Measurements from ENCODE around the gene MRTFA. TPM values are rescaled to one million over a fixed set of nuclear protein-coding genes. Genes with fewer than 3 reads are reported as not detected.

The MRTFA gene
- total RNA-seq, 1 experiment from 2014 or later: 44.7 TPM

DNA sequence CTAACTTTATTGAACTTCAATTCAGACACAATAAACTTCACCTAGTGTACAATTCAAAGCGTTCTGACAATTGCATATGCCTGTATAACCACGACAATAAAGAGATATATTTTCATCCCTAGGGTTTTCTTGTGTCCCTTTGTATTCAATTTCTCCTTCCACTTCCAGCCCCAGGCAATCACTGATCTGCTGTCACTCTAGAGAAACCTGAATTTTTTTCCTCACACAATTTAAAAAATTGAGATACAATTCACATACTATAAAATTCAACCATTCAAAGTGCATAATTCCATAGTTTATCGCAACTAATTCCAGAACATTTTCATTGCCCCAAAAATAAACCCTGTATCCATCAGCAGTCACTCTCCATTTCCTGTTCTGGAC lies 116.6 kb downstream of the MRTFA start:
- H3K9me2 ChIP-seq (ENCODE audit: insufficient read depth): no peaks in the 10 kb centered on the region
- TF ChIP-seq EZH2 (IDR thresholded peaks at IDR 0.05; ENCODE audit: low read depth): no peak
- TF ChIP-seq, protein P1, sequence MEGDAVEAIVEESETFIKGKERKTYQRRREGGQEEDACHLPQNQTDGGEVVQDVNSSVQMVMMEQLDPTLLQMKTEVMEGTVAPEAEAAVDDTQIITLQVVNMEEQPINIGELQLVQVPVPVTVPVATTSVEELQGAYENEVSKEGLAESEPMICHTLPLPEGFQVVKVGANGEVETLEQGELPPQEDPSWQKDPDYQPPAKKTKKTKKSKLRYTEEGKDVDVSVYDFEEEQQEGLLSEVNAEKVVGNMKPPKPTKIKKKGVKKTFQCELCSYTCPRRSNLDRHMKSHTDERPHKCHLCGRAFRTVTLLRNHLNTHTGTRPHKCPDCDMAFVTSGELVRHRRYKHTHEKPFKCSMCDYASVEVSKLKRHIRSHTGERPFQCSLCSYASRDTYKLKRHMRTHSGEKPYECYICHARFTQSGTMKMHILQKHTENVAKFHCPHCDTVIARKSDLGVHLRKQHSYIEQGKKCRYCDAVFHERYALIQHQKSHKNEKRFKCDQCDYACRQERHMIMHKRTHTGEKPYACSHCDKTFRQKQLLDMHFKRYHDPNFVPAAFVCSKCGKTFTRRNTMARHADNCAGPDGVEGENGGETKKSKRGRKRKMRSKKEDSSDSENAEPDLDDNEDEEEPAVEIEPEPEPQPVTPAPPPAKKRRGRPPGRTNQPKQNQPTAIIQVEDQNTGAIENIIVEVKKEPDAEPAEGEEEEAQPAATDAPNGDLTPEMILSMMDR (conservative IDR thresholded peaks at IDR 0.05): no peak
- 0 out of 2 replicates have a peak, but pooled peaks cover 3% of the 10 kb centered on the region for H3K36me3 ChIP-seq (ENCODE audit: low read depth)
- no peak overlapping the region for H3K4me3 ChIP-seq
- no TSS peak for BruUV-seq (replicated peaks)
- H3K79me2 ChIP-seq (ENCODE audit: low read depth): peaks cover 27% of the 10 kb centered on the region
- H3K9me3 ChIP-seq (ENCODE audit: insufficient read depth, low read depth): no peaks in the 10 kb centered on the region; the same call in 1 of the 2 replicates
- CTCF ChIA-PET: no interaction called here
- intact Hi-C loops (cut with micrococcal nuclease; ENCODE audit: unreplicated experiment): no loop called here
- POLR2A ChIA-PET (ENCODE audit: unreplicated experiment): no interaction called here
- H3F3A ChIP-seq (ENCODE audit: insufficient read depth, low read depth): peaks cover 11% of the 10 kb centered on the region
- no peak for DNase-seq
- no peak overlapping the region for H3K27ac ChIP-seq
- H3K4me2 ChIP-seq: no peak overlapping the region
- no peak overlapping the region for H2AFZ ChIP-seq
- peaks cover 11% of the 10 kb centered on the region for H3K4me1 ChIP-seq (replicated peaks; ENCODE audit: insufficient read depth)
- H4K20me1 ChIP-seq (ENCODE audit: insufficient read depth): no peaks in the 10 kb centered on the region
- H3K27me3 ChIP-seq (ENCODE audit: insufficient read depth, low read depth): no peaks in the 10 kb centered on the region

DNA sequence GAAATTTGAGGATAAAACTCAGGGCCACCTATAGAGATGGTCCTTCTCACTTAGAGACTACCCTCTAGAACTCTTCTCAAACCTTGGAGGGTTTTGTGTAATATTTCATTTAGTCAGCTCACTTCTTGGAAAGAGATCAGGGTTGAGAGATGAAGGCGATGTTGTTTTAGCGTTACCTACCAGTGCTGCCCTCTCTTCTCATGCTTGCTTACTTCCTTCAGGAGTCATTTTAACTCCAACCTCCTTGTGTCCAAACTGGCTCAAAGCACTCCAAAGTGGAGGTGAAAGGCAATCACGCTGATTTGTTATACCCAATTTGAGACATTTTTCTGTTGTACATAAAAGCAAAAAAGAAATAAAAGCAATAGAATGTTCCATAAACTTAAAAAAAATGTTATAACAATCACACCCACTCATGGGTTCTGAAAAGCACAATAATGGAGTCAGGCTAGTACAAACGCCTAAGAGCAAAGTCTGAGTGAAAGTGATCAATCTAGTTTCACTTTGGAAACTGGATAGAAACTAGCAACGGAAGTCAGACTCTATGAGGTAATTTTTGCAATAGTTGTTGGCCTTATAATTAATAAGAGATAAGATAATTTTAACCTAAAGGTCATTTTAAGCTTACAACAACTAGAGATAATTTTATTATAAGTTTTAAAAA lies 117.1 kb downstream of the MRTFA start:
- ChIA-PET CTCF (interaction anchor here (0.7 kb wide), 1 partner anchor 28 kb away, joined by 8 read pairs; no protein-coding TSS in a partner anchor), POLR2A (ENCODE audit: unreplicated experiment) (no interaction called here)
- no peak overlapping the region for H3K4me3 ChIP-seq
- H3K4me1 ChIP-seq (replicated peaks; ENCODE audit: insufficient read depth): peaks cover 5% of the 10 kb centered on the region
- H3K27ac ChIP-seq: no peak overlapping the region
- no peak overlapping the region for H3K4me2 ChIP-seq
- no peaks in the 10 kb centered on the region for H3K27me3 ChIP-seq (ENCODE audit: insufficient read depth, low read depth)
- H3F3A ChIP-seq (ENCODE audit: insufficient read depth, low read depth): peaks cover 5% of the 10 kb centered on the region; the same call in 1 of the 2 replicates
- no peaks in the 10 kb centered on the region for H3K9me2 ChIP-seq (ENCODE audit: insufficient read depth)
- 0 out of 2 replicates have a peak, but pooled peaks cover 3% of the 10 kb centered on the region for H3K36me3 ChIP-seq (ENCODE audit: low read depth)
- no peak overlapping the region for H2AFZ ChIP-seq
- no peaks in the 10 kb centered on the region; the same call in 1 of the 2 replicates for H3K9me3 ChIP-seq (ENCODE audit: insufficient read depth, low read depth)
- no peaks in the 10 kb centered on the region for H4K20me1 ChIP-seq (ENCODE audit: insufficient read depth)
- no peak for DNase-seq
- H3K79me2 ChIP-seq (ENCODE audit: low read depth): peaks cover 30% of the 10 kb centered on the region
- BruUV-seq (replicated peaks): no TSS peak
- TF ChIP-seq EZH2 (IDR thresholded peaks at IDR 0.05; ENCODE audit: low read depth): no peak
- TF ChIP-seq, protein P1 (conservative IDR thresholded peaks at IDR 0.05): no peak
- intact Hi-C loops (cut with micrococcal nuclease; ENCODE audit: unreplicated experiment): no loop called here

DNA sequence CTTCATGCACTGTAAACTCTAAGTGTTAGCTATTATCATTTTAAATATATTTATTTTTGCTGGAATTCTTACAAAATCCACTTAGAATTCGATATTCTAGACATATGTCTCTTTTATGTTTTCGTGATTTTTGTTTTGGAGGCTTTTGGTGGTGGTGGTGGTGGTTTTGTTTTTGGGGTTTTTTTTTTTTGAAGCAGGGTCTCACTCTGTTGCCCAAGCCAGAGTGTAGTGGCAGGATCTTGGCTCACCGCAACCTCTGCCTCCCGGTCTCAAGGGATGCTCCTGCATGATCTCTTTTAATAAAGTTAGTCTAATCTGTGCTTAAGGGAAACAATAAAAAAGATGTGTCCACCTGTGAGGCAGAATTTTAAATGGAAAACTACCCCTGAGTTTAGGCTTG lies 117.7 kb downstream of the MRTFA start:
- no peak overlapping the region for H3K4me2 ChIP-seq
- intact Hi-C loops (cut with micrococcal nuclease; ENCODE audit: unreplicated experiment): no loop called here
- H3K27ac ChIP-seq: no peak overlapping the region
- H3K36me3 ChIP-seq (ENCODE audit: low read depth): 0 out of 2 replicates have a peak, but pooled peaks cover 3% of the 10 kb centered on the region
- no peaks in the 10 kb centered on the region for H3K9me2 ChIP-seq (ENCODE audit: insufficient read depth)
- H3F3A ChIP-seq (ENCODE audit: insufficient read depth, low read depth): peaks cover under 1% of the 10 kb centered on the region; the same call in 1 of the 2 replicates
- H3K79me2 ChIP-seq (ENCODE audit: low read depth): peaks cover 25% of the 10 kb centered on the region
- no peaks in the 10 kb centered on the region for H3K4me1 ChIP-seq (replicated peaks; ENCODE audit: insufficient read depth)
- BruUV-seq (replicated peaks): no TSS peak
- H3K4me3 ChIP-seq: no peak overlapping the region
- TF ChIP-seq EZH2 (IDR thresholded peaks at IDR 0.05; ENCODE audit: low read depth): no peak
- TF ChIP-seq, protein P1 (conservative IDR thresholded peaks at IDR 0.05): no peak
- H4K20me1 ChIP-seq (ENCODE audit: insufficient read depth): no peaks in the 10 kb centered on the region
- no peaks in the 10 kb centered on the region for H3K27me3 ChIP-seq (ENCODE audit: insufficient read depth, low read depth)
- DNase-seq: no peak
- H3K9me3 ChIP-seq (ENCODE audit: insufficient read depth, low read depth): no peaks in the 10 kb centered on the region
- ChIA-PET CTCF (interaction anchor here (0.7 kb wide), 1 partner anchor 27 kb away, joined by 8 read pairs; no protein-coding TSS in a partner anchor), POLR2A (ENCODE audit: unreplicated experiment) (no interaction called here)
- H2AFZ ChIP-seq: no peak overlapping the region

Data from PC-9 (cell line).